Measurements from ENCODE around the gene NT5C. TPM values are rescaled to one million over a fixed set of nuclear protein-coding genes. Genes with fewer than 3 reads are reported as not detected.

NT5C gene
- total RNA-seq, 4 donors from 2014 or later = 162 to 247 (median 208) TPM

Small RNA genes lying within 50 kb of the gene (small RNA-seq; reads per million reads assigned to genes)
- 0 reads per million in 4 donors for gene RF00019

Other genes with a start within 250 kb of the NT5C start
- 10 to 100 TPM in 1 of 4 donors, 1 to 10 TPM in 1, under 1 TPM in 1, not detected in 1; 0.64 to 25.8 (median 3.7) TPM for gene FADS6, start 238.1 kb downstream of the NT5C start, total RNA-seq
- gene USH1G, start 208.5 kb downstream of the NT5C start, total RNA-seq = under 1 TPM in 2 of 4 donors, not detected in 2; 0.27 to 0.32 TPM
- gene OTOP2, start 207.5 kb downstream of the NT5C start, total RNA-seq = 10 to 100 TPM in 3 of 4 donors, 1 to 10 TPM in 1; 3.4 to 99.1 (median 62.6) TPM
- 1 to 10 TPM in 2 of 4 donors, not detected in 2; 1.6 to 3.8 TPM for gene OTOP3, start 195.8 kb downstream of the NT5C start, total RNA-seq
- 100 to 1,000 TPM in 1 of 4 donors, 10 to 100 TPM in 3; 30.2 to 221 (median 50.7) TPM for gene HID1, start 159.0 kb downstream of the NT5C start, total RNA-seq
- gene CDR2L, start 144.1 kb downstream of the NT5C start, total RNA-seq = 1 to 10 TPM; 2.0 to 5.6 (median 3.6) TPM
- 10 to 100 TPM in 2 of 4 donors, under 1 TPM in 1, not detected in 1; 1.00 to 41.3 (median 37.4) TPM for gene MRPL58, start 119.1 kb downstream of the NT5C start, total RNA-seq
- gene ATP5PD, start 84.8 kb downstream of the NT5C start, total RNA-seq = 100 to 1,000 TPM in 3 of 4 donors, 10 to 100 TPM in 1; 75.2 to 373 (median 245) TPM
- 10 to 100 TPM; 14.5 to 24.7 (median 19.7) TPM for gene KCTD2, start 84.5 kb downstream of the NT5C start, total RNA-seq
- gene SLC16A5, start 43.8 kb downstream of the NT5C start, total RNA-seq = 10 to 100 TPM; 65.9 to 94.6 (median 79.5) TPM
- 10 to 100 TPM in 3 of 4 donors, 1 to 10 TPM in 1; 8.2 to 41.1 (median 21.4) TPM for gene ARMC7, start 21.8 kb downstream of the NT5C start, total RNA-seq
- gene JPT1, start 22.8 kb upstream of the NT5C start, total RNA-seq = 100 to 1,000 TPM in 3 of 4 donors, 10 to 100 TPM in 1; 61.7 to 293 (median 219) TPM
- gene SUMO2, start 51.2 kb upstream of the NT5C start, total RNA-seq = 10 to 100 TPM in 3 of 4 donors, 1 to 10 TPM in 1; 6.4 to 56.5 (median 47.9) TPM
- 100 to 1,000 TPM in 1 of 4 donors, 10 to 100 TPM in 3; 13.1 to 204 (median 31.8) TPM for gene NUP85, start 73.9 kb upstream of the NT5C start, total RNA-seq
- gene GGA3, start 129.9 kb upstream of the NT5C start, total RNA-seq = 100 to 1,000 TPM in 1 of 4 donors, 10 to 100 TPM in 3; 36.2 to 134 (median 59.0) TPM
- 10 to 100 TPM; 27.1 to 54.0 (median 37.4) TPM for gene MRPS7, start 130.1 kb upstream of the NT5C start, total RNA-seq
- gene MIF4GD, start 139.5 kb upstream of the NT5C start, total RNA-seq = 10 to 100 TPM in 3 of 4 donors, 1 to 10 TPM in 1; 9.0 to 44.0 (median 28.6) TPM
- gene SLC25A19, start 157.7 kb upstream of the NT5C start, total RNA-seq = 10 to 100 TPM; 12.6 to 49.6 (median 20.7) TPM

Measured in transverse colon (tissue), 4 donors.